ENCODE measurements around the gene MPPED1. TPM values are rescaled to one million over a fixed set of nuclear protein-coding genes. Genes with fewer than 3 reads are reported as not detected.

Gene MPPED1
- total and polyA plus RNA-seq, 8 donors: 0.19 to 1.5 (median 0.47) TPM; not detected in 4

- H3K27ac ChIP-seq: no peak overlapping the region
- H3K4me3 ChIP-seq: no peak overlapping the region
- WGBS, 5 donors: 65 to 89% (median 77%) methylated on average over 2 to 5 of the region's 5 CpGs
- DNase-seq: no peak
- H3K36me3 ChIP-seq: no peaks in the 10 kb centered on the region
- H3K9me3 ChIP-seq: no peaks in the 10 kb centered on the region
- TF ChIP-seq POLR2AphosphoS5 (IDR thresholded peaks at IDR 0.05): no peak
- TF ChIP-seq EP300 (IDR thresholded peaks at IDR 0.05): no peak
- no peak for TF ChIP-seq POLR2A (IDR thresholded peaks at IDR 0.05)
- TF ChIP-seq, protein P1, sequence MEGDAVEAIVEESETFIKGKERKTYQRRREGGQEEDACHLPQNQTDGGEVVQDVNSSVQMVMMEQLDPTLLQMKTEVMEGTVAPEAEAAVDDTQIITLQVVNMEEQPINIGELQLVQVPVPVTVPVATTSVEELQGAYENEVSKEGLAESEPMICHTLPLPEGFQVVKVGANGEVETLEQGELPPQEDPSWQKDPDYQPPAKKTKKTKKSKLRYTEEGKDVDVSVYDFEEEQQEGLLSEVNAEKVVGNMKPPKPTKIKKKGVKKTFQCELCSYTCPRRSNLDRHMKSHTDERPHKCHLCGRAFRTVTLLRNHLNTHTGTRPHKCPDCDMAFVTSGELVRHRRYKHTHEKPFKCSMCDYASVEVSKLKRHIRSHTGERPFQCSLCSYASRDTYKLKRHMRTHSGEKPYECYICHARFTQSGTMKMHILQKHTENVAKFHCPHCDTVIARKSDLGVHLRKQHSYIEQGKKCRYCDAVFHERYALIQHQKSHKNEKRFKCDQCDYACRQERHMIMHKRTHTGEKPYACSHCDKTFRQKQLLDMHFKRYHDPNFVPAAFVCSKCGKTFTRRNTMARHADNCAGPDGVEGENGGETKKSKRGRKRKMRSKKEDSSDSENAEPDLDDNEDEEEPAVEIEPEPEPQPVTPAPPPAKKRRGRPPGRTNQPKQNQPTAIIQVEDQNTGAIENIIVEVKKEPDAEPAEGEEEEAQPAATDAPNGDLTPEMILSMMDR (IDR thresholded peaks at IDR 0.05): no peak
- no peaks in the 10 kb centered on the region for H3K4me1 ChIP-seq
- intact Hi-C loops (cut with DNase I; ENCODE audit: low total_unique reads): no loop called here
- peaks cover 0 to 41% (median 0%) of the 10 kb centered on the region in 3 donors for H3K27me3 ChIP-seq
Observed at GRCh38 chr22:43526946-43527345, 115.1 kb downstream of the MPPED1 start.

DNA sequence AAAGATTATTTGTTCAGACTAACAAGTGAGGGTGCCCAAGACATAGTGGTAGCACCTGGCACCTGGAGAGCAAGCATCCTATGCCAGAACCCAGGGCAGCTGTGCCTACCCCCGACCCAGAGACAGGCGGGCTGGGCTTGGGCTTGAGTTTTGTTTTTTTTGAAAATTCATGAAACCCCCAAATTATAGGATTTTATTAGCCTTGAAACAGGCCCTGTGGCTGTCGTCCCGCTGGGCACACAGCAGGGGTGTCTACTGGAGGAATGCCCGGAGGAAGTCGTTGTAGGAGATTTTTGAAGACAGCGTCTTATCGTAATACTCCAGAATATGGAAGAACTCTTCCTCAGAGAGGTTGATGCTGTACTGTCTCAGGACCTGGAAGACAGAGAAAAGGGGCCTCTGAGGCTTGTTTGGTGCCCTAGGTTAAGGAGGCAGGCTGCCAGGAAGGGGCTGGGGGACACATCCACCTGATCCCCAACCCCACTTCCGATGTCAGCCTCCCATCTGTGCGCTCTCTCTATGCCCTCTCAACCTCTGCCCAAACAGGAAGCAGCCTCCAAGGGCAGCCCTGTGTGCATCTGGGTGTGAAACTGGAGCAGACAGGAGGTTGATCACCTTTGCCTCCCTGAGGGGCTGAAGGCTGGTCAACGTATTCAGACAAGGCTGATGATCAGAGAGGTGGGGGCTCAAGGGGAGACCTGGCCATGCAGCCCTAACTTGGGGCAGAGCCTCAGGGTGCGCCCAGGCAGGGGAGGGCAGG is 117.0 kb downstream of the MPPED1 start:
- no peaks in the 10 kb centered on the region for H3K9me3 ChIP-seq
- no peaks in the 10 kb centered on the region for H3K4me1 ChIP-seq
- intact Hi-C loops (cut with DNase I; ENCODE audit: low total_unique reads): no loop called here
- DNase-seq: no peak
- H3K4me3 ChIP-seq: no peak overlapping the region
- TF ChIP-seq, protein P1 (IDR thresholded peaks at IDR 0.05): no peak
- TF ChIP-seq POLR2A (IDR thresholded peaks at IDR 0.05) (no peak), EP300 (IDR thresholded peaks at IDR 0.05) (no peak), POLR2AphosphoS5 (IDR thresholded peaks at IDR 0.05) (no peak)
- no peak overlapping the region for H3K27ac ChIP-seq
- no peaks in the 10 kb centered on the region for H3K36me3 ChIP-seq
- peaks cover 0 to 29% (median 0%) of the 10 kb centered on the region in 3 donors for H3K27me3 ChIP-seq
- 62 to 88% (median 74%) methylated on average over 10 to 12 of the region's 12 CpGs for WGBS, 5 donors

GRCh38 chr22:43529461-43529860 is 117.6 kb downstream of the MPPED1 start:
- no peak overlapping the region for H3K4me3 ChIP-seq
- intact Hi-C loops (cut with DNase I; ENCODE audit: low total_unique reads): no loop called here
- H3K4me1 ChIP-seq: no peaks in the 10 kb centered on the region
- DNase-seq: no peak
- WGBS, 5 donors: 93 to 96% (median 95%) methylated on average over 2 of the region's 2 CpGs
- no peak for TF ChIP-seq POLR2AphosphoS5 (IDR thresholded peaks at IDR 0.05)
- H3K27ac ChIP-seq: no peak overlapping the region
- H3K36me3 ChIP-seq: no peaks in the 10 kb centered on the region
- peaks cover 0 to 29% (median 0%) of the 10 kb centered on the region in 3 donors for H3K27me3 ChIP-seq
- H3K9me3 ChIP-seq: no peaks in the 10 kb centered on the region

DNA sequence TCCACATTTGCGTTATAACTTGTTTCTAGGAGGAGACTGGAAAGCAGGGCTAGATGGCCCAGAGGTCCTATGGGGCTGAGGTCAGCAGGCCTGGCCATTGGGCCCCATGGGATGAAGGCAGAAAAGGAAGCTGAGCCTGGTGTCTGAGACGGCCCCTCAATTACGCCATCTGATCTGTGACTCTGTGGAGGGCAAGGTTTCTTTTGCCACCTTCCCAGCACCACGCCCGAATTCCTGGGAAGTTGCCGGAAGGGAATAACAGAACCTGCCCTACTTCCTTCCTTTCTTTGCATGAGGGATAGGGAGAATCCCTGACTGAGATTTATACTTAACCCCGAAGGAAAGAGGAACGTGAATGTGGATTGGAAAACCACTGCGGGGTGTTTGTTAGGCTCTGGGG is 118.1 kb downstream of the MPPED1 start:
- no peaks in the 10 kb centered on the region for H3K36me3 ChIP-seq
- TF ChIP-seq, protein P1 (IDR thresholded peaks at IDR 0.05): no peak
- TF ChIP-seq POLR2AphosphoS5 (IDR thresholded peaks at IDR 0.05): no peak
- TF ChIP-seq POLR2A (IDR thresholded peaks at IDR 0.05): no peak
- no peak for TF ChIP-seq EP300 (IDR thresholded peaks at IDR 0.05)
- WGBS, 5 donors: 68 to 77% (median 72%) methylated on average over 9 of the region's 9 CpGs
- DNase-seq: no peak
- no peaks in the 10 kb centered on the region for H3K4me1 ChIP-seq
- no peaks in the 10 kb centered on the region for H3K9me3 ChIP-seq
- peaks cover 0 to 29% (median 0%) of the 10 kb centered on the region in 3 donors for H3K27me3 ChIP-seq
- intact Hi-C loops (cut with DNase I; ENCODE audit: low total_unique reads): no loop called here
- H3K4me3 ChIP-seq: no peak overlapping the region
- no peak overlapping the region for H3K27ac ChIP-seq
